GM21528 (cell line): ENCODE measurements around the gene ARF3.
A peak's percentile ranks its signal among the peaks of the same experiment; 100 is the strongest.

Source experiments
- ATAC-seq: cut with Tn5 transposase; IDR thresholded peaks from one replicate; pipeline ENCODE4 v1.9.1; 2021; ENCODE audit warnings: mild to moderate bottlenecking, moderate library complexity; ENCODE audit not compliant: unreplicated experiment, low FRiP score

ARF3 gene

GRCh38 chr12:48957141-48958048, at the start of gene ARF3:
TSS of gene ARF3 (minus strand) at chr12:48957487. CDS start at chr12:48941095, 16,392 bp downstream.
- peak; percentile 84 for ATAC-seq

- ATAC-seq: no peak
Measured at GRCh38 chr12:49000346-49000745, 43.1 kb upstream of the ARF3 start.

- ATAC-seq: no peak
Measured at GRCh38 chr12:48999371-49000131, 42.3 kb upstream of the ARF3 start, which contains the start of gene DDN. TSS of gene DDN (minus strand) at chr12:48999375. CDS start at chr12:48999287, 88 bp downstream.

- ATAC-seq: peak; percentile 7
Measured at GRCh38 chr12:48998497-48999353, 41.4 kb upstream of the ARF3 start.

GRCh38 chr12:48997719-48998496, 40.6 kb upstream of the ARF3 start:
- peak; percentile 43 for ATAC-seq

GRCh38 chr12:48996794-48997718, 39.8 kb upstream of the ARF3 start:
- ATAC-seq: no peak

GRCh38 chr12:48995086-48995879, 38.0 kb upstream of the ARF3 start:
- ATAC-seq: no peak

- no peak for ATAC-seq
Measured at GRCh38 chr12:48994224-48995085, 37.2 kb upstream of the ARF3 start.

GRCh38 chr12:48993787-48994186, 36.5 kb upstream of the ARF3 start:
- no peak for ATAC-seq

- ATAC-seq: no peak
Measured at GRCh38 chr12:48991247-48992050, 34.2 kb upstream of the ARF3 start.

- no peak for ATAC-seq
Measured at GRCh38 chr12:48990552-48990951, 33.3 kb upstream of the ARF3 start.

GRCh38 chr12:48988030-48988649, 30.9 kb upstream of the ARF3 start:
- no peak for ATAC-seq

- no peak for ATAC-seq
Measured at GRCh38 chr12:48986720-48987291, 29.5 kb upstream of the ARF3 start.

GRCh38 chr12:48985901-48986300, 28.6 kb upstream of the ARF3 start:
- ATAC-seq: no peak

GRCh38 chr12:48985475-48985897, 28.2 kb upstream of the ARF3 start:
- ATAC-seq: no peak
